Glomerular visceral epithelial cell (primary cell): ENCODE measurements around the gene AKT1.

Source experiments
- DNase-seq: peaks from one replicate; pipeline ENCODE4 v3.0.0-alpha.2; 2016; ENCODE audit errors: extremely low spot score

AKT1 gene

DNA sequence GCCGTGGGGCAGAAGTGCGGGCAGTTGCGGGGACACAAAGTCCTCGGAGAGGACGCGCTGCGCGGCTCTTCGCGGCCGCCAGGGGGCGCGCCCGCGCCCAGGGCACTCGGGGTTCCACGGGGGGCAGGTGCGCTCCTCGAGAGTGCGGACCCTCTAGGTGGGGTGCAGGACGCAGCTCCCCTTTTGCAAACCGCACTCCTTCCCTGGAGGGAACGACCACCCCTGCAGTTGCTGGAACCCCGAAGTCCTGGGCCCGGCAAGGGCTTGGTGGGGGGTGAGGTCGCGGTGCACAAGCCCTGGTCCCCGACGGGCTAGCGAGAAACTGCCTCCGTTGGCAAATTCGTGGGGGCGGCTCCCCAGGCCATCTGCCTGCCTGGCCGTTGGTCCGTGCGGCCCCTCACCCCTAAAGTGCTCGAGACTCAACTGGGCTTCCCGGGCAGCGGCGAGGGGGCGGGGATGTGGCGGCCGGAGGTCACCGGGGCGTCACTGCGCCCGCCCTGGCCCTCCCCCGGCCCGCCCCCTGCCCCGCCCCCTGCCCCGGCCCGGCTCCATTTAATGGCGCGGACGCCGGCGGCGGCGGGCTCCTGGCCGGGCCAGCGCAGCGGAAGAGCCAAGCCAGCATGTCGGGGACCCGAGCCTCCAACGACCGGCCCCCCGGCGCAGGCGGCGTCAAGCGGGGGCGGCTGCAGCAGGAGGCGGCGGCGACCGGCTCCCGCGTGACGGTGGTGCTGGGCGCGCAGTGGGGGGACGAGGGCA is 71.7 kb downstream of the AKT1 start, which contains the start of gene ADSS1:
ADSS1 (plus strand) TSS at position 579 of the 756 bp plus-strand sequence; CDS start at position 621, 42 bp downstream.
- DNase-seq, result peak; percentile 71

DNA sequence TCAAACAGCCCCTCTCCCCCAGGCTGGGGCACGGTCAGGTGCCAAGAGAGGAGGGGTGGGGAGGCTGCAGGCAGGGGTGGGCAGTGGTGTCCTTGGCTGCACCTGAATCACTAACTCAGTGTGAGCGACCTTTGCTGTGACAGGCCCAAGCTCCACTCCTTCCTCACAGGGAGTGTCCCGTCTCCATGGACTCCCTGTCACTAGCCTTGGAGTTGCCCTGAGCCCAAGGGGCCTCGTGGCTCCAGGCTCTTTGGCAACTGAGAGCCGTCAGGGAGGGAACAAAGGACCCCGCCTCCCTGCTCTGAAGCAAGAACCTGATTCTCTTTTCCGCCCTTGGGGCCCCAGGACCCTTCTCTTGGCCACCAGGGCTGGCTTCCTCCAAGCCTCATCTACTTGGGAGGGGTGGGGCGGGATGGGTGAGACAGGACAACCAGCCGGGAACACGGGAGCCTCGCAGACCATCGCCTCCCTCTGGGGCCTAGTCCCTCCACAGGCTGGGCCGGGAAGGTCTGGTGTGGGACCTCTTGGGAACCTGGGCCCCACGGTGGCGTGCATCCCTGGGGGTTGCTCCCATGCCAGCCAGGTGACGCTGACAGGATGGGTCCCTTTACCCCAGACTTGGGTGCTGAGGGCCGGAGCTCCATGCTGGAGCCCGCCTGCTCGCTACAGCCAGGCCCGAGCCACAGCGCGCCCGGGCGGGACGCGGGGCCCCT is 72.5 kb downstream of the AKT1 start:
- no peak for DNase-seq

DNA sequence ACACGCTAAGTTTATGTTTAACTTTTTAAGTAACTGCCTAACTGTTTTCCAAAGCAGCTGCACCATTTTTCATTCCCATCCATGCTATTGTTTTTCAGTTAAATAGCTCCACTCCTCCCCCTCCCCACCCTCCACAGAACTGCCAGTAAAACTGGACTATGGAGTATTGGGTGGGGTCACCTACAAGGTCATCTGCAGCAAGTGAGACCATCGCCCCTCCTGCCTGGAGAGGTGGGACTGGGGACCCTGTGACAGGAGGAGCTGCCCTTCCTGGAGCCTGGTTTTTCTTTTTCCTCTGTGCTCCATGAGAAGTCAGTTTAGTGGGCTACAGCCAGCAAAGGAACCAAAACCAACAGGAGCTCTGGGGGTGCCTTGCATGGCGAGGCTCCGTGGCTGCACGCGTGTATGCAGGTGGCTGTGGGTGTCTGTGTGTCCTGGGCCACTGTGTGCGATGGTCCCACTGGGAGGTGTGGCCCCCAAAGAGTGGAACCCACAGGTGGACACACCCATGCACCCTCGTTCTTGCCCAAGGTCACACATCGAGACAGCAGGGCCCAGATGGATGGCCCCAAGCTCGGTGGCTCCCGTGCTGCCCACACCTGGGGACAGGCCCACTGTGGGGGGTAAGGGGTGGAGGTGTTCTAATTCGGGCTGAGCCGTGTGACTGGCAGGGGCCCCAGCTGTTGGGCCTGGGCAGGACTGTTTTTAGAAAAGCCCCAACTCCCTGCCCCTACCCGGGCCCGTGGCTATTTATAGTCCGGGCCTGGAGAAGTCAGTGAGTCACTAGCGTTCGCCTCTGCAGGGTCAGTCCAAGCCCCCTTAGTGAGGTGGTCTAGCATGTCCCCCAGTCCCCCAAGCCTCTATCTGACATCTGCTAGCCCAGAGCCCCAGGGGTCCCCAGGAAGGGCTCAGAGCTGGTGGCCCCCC is 73.8 kb downstream of the AKT1 start:
- DNase-seq, result no peak
